Activated CD4-positive, alpha-beta T cell treated with anti-CD3 and anti-CD28 coated beads, Interleukin-10, Interleukin-2, amounts not matched to agents 100 ng/mL and 50 ng/mL, durations not matched to agents 16 hours and 8 hours (primary cell): ENCODE measurements around the gene MISP.

Source experiments
- DNase-seq: peaks from one replicate; pipeline ENCODE4 v3.0.0-alpha.2; 2020

MISP gene

GRCh38 chr19:748274-748598 lies 2.7 kb upstream of the MISP start:
- no peak for DNase-seq

GRCh38 chr19:749811-750210 lies 1.1 kb upstream of the MISP start:
- DNase-seq, result no peak

GRCh38 chr19:751501-752341 lies 809 bp downstream of the MISP start:
- no peak for DNase-seq

- DNase-seq, result no peak
Observed at GRCh38 chr19:752652-753517, 2.0 kb downstream of the MISP start.

- DNase-seq, result no peak
Observed at GRCh38 chr19:754530-754929, 3.6 kb downstream of the MISP start.

- DNase-seq, result no peak
Observed at GRCh38 chr19:755063-755462, 4.2 kb downstream of the MISP start.

GRCh38 chr19:756236-756635 lies 5.3 kb downstream of the MISP start:
- DNase-seq, result peak; percentile 36

GRCh38 chr19:756821-757688 lies 6.1 kb downstream of the MISP start:
- DNase-seq, result no peak

GRCh38 chr19:757811-758668 lies 7.1 kb downstream of the MISP start:
- DNase-seq, result no peak

- no peak for DNase-seq
Observed at GRCh38 chr19:763181-763580, 12.3 kb downstream of the MISP start.

GRCh38 chr19:763869-764268 lies 13.0 kb downstream of the MISP start:
- no peak for DNase-seq

- DNase-seq, result no peak
Observed at GRCh38 chr19:764301-764700, 13.4 kb downstream of the MISP start.

- no peak for DNase-seq
Observed at GRCh38 chr19:765179-765738, 14.3 kb downstream of the MISP start.

- DNase-seq, result no peak
Observed at GRCh38 chr19:768424-768823, 17.5 kb downstream of the MISP start.

GRCh38 chr19:769616-770015 lies 18.7 kb downstream of the MISP start:
- no peak for DNase-seq

- DNase-seq, result peak; percentile 39
Observed at GRCh38 chr19:771332-771785, 20.4 kb downstream of the MISP start.

GRCh38 chr19:772063-772462 lies 21.2 kb downstream of the MISP start:
- no peak for DNase-seq

- no peak for DNase-seq
Observed at GRCh38 chr19:772730-773436, 22.0 kb downstream of the MISP start.

- no peak for DNase-seq
Observed at GRCh38 chr19:776549-776948, 25.6 kb downstream of the MISP start.

- DNase-seq, result no peak
Observed at GRCh38 chr19:778910-779653, 28.2 kb downstream of the MISP start.
